K562 (cell line): Measurements from ENCODE around the gene ZMYND8. TPM values are rescaled to one million over a fixed set of nuclear protein-coding genes. Genes with fewer than 3 reads are reported as not detected.

Source experiments
- BMI1 ChIP-seq: fragments of 150-350 bp; IDR thresholded peaks from 2 replicates; pipeline ENCODE4 v1.6.1; 2014; ENCODE audit warnings: low read length
- CEBPB ChIP-seq: fragments of 450-650 bp; IDR thresholded peaks from 2 replicates; pipeline ENCODE4 v1.6.1; 2016; ENCODE audit warnings: missing genetic modification characterization, missing compliant biosample characterization
- FUS ChIP-seq: fragments of 200-400 bp; formaldehyde crosslinking; optimal IDR thresholded peaks from 2 replicates; pipeline ENCODE3; 2017; ENCODE audit warnings: low read depth, low read length
- KLF6 ChIP-seq: fragments of 250-450 bp; sonication (Bioruptor Pico); IDR thresholded peaks from 2 replicates; pipeline ENCODE4 v1.4.0; 2020; ENCODE audit warnings: mild to moderate bottlenecking, moderate library complexity, borderline replicate concordance
- MCM2 ChIP-seq: fragments of 450-650 bp; IDR thresholded peaks from 2 replicates; pipeline ENCODE4 v1.6.1; 2017; ENCODE audit warnings: low read depth, mild to moderate bottlenecking
- MCM5 ChIP-seq: fragments of 450-650 bp; IDR thresholded peaks from 2 replicates; pipeline ENCODE4 v1.6.1; 2016; ENCODE audit warnings: low read depth
- MLLT1 ChIP-seq, 2 experiments: fragments of 450-650 bp; IDR thresholded peaks; 2 replicates each; pipeline ENCODE4 v1.6.1; 2016
- MNT ChIP-seq, 2 experiments: fragments of 450-650 bp; conservative IDR thresholded peaks; 2 replicates each; pipeline ENCODE4 v1.6.1; 2017; ENCODE audit warnings: mild to moderate bottlenecking in 2 of 2, moderate library complexity in 2 of 2
- NCOA6 ChIP-seq: fragments of 450-650 bp; IDR thresholded peaks from 2 replicates; pipeline ENCODE4 v1.6.1; 2017; ENCODE audit warnings: mild to moderate bottlenecking
- NFRKB ChIP-seq: fragments of 450-650 bp; IDR thresholded peaks from 2 replicates; pipeline ENCODE4 v1.6.1; 2016; ENCODE audit warnings: low read depth
- PHF20 ChIP-seq: fragments of 450-650 bp; IDR thresholded peaks from 2 replicates; pipeline ENCODE4 v1.6.1; 2018; ENCODE audit not compliant: partially characterized antibody
- PREB ChIP-seq: sonication (generic); formaldehyde crosslinking; IDR thresholded peaks from 2 replicates; pipeline ENCODE4 v1.8.1; 2023; ENCODE audit warnings: mild to moderate bottlenecking, missing genetic modification reagents
- SOX6 ChIP-seq: fragments of 450-650 bp; IDR thresholded peaks from 2 replicates; pipeline ENCODE4 v1.6.1; 2014; ENCODE audit warnings: mild to moderate bottlenecking
- SRSF3 ChIP-seq: fragments of 200-400 bp; formaldehyde crosslinking; IDR thresholded peaks from 2 replicates; pipeline ENCODE4 v1.6.1; 2016; ENCODE audit warnings: mild to moderate bottlenecking, low read length, moderate library complexity; ENCODE audit not compliant: insufficient read depth
- SUPT5H ChIP-seq: fragments of 450-650 bp; IDR thresholded peaks from 2 replicates; pipeline ENCODE4 v1.6.1; 2016
- TSHZ1 ChIP-seq: fragments of 250-450 bp; sonication (Bioruptor Pico); IDR thresholded peaks from 2 replicates; pipeline ENCODE4 v1.4.0; 2020; ENCODE audit warnings: mild to moderate bottlenecking, moderate library complexity
- ZBTB12 ChIP-seq: fragments of 250-450 bp; sonication (Bioruptor Pico); IDR thresholded peaks from 2 replicates; pipeline ENCODE4 v1.4.0; 2020
- ZFPM2 ChIP-seq: fragments of 250-450 bp; sonication (Bioruptor Pico); IDR thresholded peaks from 2 replicates; pipeline ENCODE4 v1.5.1; 2022; ENCODE audit warnings: mild to moderate bottlenecking
- ZNF165 ChIP-seq: fragments of 250-450 bp; sonication (Bioruptor Pico); IDR thresholded peaks from 2 replicates; pipeline ENCODE4 v1.4.0; 2020; ENCODE audit warnings: borderline replicate concordance
- polyA plus RNA-seq, 8 experiments: library from polyadenylated mRNA; depleted of rRNA in 4 of 8; stranded (reverse) in 5 of 8; unstranded in 3 of 8; fragments of >200 nt; fragmentation: Nextera tagmentation in 2 of 8; fragmentation: Illumina TruSeq in 1 of 8; extraction: Ambion mirVana in 2 of 8; extraction: Trizol in 1 of 8; gene quantifications; 2 replicates each; pipeline versions ENCODE4 v1.2.1 to v1.2.3, GENCODE V29; 2011 to 2014; ENCODE audit warnings: inconsistent platforms in 1 of 8, missing spikeins in 1 of 8
- total RNA-seq, 7 experiments: library from RNA; depleted of rRNA in 6 of 7; stranded (reverse); fragments of >200 nt in 6 of 7; fragmentation: Illumina TruSeq in 2 of 7; extraction: Trizol in 2 of 7; gene quantifications; 2 replicates each; pipeline versions ENCODE4 v1.2.1 to v1.2.3, GENCODE V29; 2011 to 2021; ENCODE audit warnings: low replicate concordance in 1 of 7

ZMYND8 gene
- total and polyA plus RNA-seq, 9 of the 15 experiments (the other 6 are each of a cell fraction or from before 2014, with no cell fraction given), result 31.8 to 148 (median 71.9) TPM

- TF ChIP-seq ZBTB12 (CRISPR knock-in tag), result no peak
- TF ChIP-seq PREB, result no peak
- TF ChIP-seq MNT (conservative IDR thresholded peaks at IDR 0.05), result no peak
- no peak for TF ChIP-seq SRSF3
- no peak for TF ChIP-seq ZNF165 (CRISPR knock-in tag)
- TF ChIP-seq PHF20, result no peak
- TF ChIP-seq NCOA6, result no peak
- TF ChIP-seq NFRKB, result no peak
- no peak for TF ChIP-seq ZFPM2
- no peak for TF ChIP-seq MCM5
- no peak for TF ChIP-seq MLLT1 (IDR thresholded peaks at IDR 0.05)
- no peak for TF ChIP-seq TSHZ1 (CRISPR knock-in tag)
- TF ChIP-seq FUS, result no peak
- no peak for TF ChIP-seq SOX6
- no peak for TF ChIP-seq MCM2
- TF ChIP-seq CEBPB (tag), result 0 out of 2 replicates have a peak, but pooled peaks have one; percentile 10
- TF ChIP-seq SUPT5H, result no peak
- no peak for TF ChIP-seq KLF6
- no peak for TF ChIP-seq BMI1
These were observed 105.1 kb downstream of the ZMYND8 start (continued) for GRCh38 chr20:47251154-47252020.
